OCI-LY3 (cell line): ENCODE results near the gene CDCP2.

Experiments used
- CTCF ChIP-seq: fragments of 200-600, 300-600 bp; sonication (generic); IDR thresholded peaks from 2 replicates; pipeline ENCODE4 v1.5.1; 2014; ENCODE audit warnings: antibody characterized with exemption, low read length, low read depth
- EZH2phosphoT487 ChIP-seq: fragments of 200-600 bp; shearing (Covaris generic); IDR thresholded peaks from 2 replicates; pipeline ENCODE4 v1.6.1; 2018; ENCODE audit warnings: antibody characterized with exemption, mixed run types, low read depth

DNA sequence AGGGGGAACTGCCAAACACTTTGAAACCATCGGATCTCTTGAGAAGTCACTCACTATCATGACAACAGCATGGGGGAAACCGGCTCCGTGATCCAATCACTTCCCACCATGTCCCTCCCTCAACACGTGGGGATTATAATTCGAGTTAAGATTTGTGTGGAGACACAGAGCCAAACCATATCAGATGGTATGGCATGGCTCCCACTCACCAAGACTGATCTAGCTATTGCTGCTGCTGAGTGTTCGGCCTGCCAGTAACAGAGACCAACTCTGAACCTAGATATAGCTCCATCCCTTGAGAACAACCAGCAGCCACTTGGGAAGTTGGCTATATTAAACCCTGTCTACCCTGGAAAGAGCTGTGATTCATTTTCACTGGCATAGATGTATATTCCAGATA is 49.4 kb downstream of the CDCP2 start:
- TF ChIP-seq CTCF (no peak), EZH2phosphoT487 (no peak)
